HG03045 (cell line): ENCODE measurements around the gene PPP4R1.
"Not testable (repeated sequence)": the region's sequence is repeated elsewhere in the genome, so short reads cannot be mapped to it uniquely, and the experiment has no call there.

ENCODE experiments used
- ATAC-seq: cut with Tn5 transposase; IDR thresholded peaks from one replicate; pipeline ENCODE4 v1.9.1; 2021; ENCODE audit warnings: mild to moderate bottlenecking, moderate library complexity; ENCODE audit not compliant: unreplicated experiment

PPP4R1 gene

GRCh38 chr18:9631814-9632496, 17.6 kb upstream of the PPP4R1 start:
- no peak for ATAC-seq

- no peak for ATAC-seq
Observed at GRCh38 chr18:9630444-9630843, 16.1 kb upstream of the PPP4R1 start.

GRCh38 chr18:9629709-9630108, 15.3 kb upstream of the PPP4R1 start:
- no peak for ATAC-seq

- no peak for ATAC-seq
Observed at GRCh38 chr18:9628984-9629383, 14.6 kb upstream of the PPP4R1 start.

- no peak for ATAC-seq
Observed at GRCh38 chr18:9627642-9628041, 13.3 kb upstream of the PPP4R1 start.

GRCh38 chr18:9619990-9620389, 5.6 kb upstream of the PPP4R1 start:
- ATAC-seq = no peak

GRCh38 chr18:9619545-9619944, 5.2 kb upstream of the PPP4R1 start:
- no peak for ATAC-seq

DNA sequence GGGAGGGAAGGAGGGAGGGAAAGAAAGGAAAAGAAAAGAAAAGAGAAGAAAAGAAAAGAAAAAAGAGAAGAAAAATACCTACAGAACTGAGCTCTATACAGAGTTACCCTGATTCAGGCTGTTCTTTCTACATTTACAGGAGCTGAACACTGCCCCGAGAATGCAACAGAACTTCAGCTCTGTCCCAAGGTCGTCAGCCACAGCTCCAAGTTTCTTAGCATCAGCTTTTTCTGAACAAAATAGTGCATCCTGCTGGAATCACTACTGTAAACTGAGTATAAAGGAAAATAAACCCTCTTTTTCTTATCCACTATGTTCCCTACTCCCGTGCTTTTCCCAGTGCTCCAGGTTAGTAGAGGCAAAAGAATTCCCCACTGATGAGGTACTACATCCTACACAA, 4.7 kb upstream of the PPP4R1 start:
- ATAC-seq = no peak

GRCh38 chr18:9617006-9617542, 2.7 kb upstream of the PPP4R1 start:
- ATAC-seq = no peak

DNA sequence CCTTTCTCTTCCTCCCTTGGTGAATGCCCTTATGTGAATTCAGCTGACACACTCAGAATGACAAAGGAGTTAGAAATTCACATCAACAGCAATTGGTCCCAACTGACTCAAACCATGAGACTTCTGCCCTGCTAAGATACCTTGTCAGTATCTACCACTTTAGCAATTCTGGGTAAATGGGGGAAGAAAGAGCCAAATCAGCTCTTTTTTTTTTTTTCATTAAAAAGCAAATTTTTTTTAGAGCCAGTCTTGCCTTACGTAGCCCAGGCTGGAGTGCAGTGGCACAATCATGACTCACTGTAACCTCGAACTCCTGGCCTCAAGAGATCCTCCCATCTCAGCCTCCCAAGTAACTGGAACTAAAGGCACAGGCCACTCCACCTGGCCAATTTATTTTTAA, 1.7 kb upstream of the PPP4R1 start:
- no peak for ATAC-seq

- ATAC-seq = no peak
Observed at GRCh38 chr18:9615280-9615797, 980 bp upstream of the PPP4R1 start.

- peak; percentile 34 for ATAC-seq
Observed at GRCh38 chr18:9613550-9614400, 584 bp downstream of the PPP4R1 start.

- ATAC-seq = no peak
Observed at GRCh38 chr18:9612977-9613376, 1.4 kb downstream of the PPP4R1 start.

- no peak for ATAC-seq
Observed at GRCh38 chr18:9612215-9612830, 2.0 kb downstream of the PPP4R1 start.

DNA sequence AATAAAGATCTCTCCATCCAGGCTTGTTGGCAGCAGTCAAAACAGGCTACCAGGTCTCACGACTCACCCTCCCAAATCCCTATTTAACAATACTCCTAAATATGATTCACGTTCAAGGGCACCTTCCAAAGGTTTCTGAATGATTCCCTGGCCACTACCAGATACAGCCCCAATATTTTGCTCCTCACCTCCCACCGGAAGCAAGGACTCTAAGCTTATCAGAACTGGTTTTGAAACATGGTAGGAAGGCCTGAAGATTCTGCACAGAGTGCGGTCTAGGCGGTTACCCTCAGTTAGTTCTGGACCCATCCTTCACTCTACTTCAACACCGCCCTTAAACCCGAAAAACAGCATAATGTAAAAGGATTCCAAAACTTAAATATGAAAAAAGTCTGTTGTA, 5.2 kb downstream of the PPP4R1 start:
- ATAC-seq = no peak

DNA sequence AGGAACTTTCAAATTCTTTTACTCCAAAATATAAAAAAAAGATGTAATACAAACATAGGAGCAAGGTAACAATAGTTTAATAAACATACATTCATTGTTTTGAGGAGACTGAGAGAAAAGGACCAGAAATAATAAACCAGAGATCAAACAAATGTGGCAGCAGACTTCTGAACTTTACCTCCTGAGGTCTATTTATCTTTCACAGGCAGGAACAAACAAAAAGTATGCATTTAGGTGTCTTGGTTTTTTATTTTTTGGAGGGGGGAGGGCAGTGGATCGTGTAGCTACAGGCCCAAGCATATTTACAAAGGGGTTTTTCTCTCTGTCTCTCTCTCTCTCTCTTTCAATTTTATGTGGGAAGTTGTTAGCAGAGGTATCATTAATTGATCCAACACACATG, 5.6 kb downstream of the PPP4R1 start:
- ATAC-seq = no peak

DNA sequence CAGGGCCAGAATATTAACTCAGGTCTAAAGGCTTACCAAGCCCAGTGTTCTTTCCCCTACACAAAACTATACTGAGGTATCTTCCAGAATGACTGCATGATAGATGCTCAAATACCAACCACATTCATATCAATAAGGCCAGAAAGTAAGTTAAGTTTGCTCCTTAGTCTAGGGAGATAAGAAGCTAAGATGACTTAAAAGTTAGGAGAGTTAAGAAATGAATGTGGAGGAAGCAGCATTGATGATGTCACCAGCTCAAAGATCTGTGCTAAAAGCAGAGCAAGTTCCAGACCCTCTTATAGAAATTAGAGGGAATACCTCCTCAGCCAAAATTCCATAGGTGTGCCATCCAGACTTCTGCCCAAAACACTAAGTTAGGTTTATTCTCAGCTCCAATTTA, 6.1 kb downstream of the PPP4R1 start:
- no peak for ATAC-seq

DNA sequence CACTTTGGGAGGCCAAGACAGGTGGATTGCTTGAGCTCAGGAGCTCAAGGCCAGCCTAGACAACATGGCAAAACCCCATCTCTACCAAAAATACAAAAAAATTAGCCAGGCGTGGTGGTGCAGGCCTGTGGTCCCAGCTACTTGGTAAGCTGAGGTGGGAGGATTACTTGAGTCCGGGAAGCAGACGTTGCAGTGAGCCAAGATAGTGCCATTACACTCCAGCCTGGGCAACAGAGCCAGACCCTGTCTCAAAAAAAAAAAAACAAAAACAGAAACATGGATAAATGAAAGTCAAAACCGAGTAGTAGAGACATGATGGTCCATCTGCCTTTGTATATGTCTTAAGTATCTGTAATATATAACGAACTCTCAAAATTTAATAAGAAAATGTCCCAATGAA, 7.2 kb downstream of the PPP4R1 start:
- ATAC-seq = not testable (repeated sequence)

GRCh38 chr18:9606039-9606438, 8.3 kb downstream of the PPP4R1 start:
- no peak for ATAC-seq

DNA sequence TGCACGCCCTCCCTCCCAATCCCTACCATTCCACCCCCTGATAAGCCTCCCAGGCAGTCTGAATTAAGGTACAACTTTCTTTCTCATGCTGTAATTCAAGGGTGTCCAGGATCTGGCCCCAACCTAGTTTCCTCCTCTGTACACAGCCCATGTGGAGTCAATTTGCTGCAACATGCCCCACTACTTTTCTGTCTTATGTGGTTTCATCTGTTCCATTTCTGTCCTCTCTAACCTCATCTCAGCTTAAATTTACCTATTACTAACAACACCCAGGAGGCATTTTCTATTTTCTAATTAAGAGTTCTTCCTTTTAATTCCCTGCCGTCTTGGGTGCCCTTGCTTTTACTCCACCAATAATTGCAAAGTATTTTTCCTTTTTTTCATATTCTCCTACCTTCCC, 10.0 kb downstream of the PPP4R1 start:
- no peak for ATAC-seq

GRCh38 chr18:9599328-9599727, 15.0 kb downstream of the PPP4R1 start:
- ATAC-seq = no peak
